ENCODE measurements around the gene MAPK8IP3. TPM values are rescaled to one million over a fixed set of nuclear protein-coding genes. Genes with fewer than 3 reads are reported as not detected.

The MAPK8IP3 gene
- polyA plus RNA-seq (ENCODE audit: insufficient read length): 68.6 TPM
- long read RNA-seq, donor 1, full-length matches to known transcripts: 12 of 42 reads
- long read RNA-seq, donor 1, partial matches to known transcripts: 30 of 42 reads
- long read RNA-seq, donor 1, other reads (novel, unspliced or antisense): 0 of 42 reads
- long read RNA-seq, donor 2, full-length matches to known transcripts: 7 of 209 reads
- long read RNA-seq, donor 2, partial matches to known transcripts: 152 of 209 reads
- long read RNA-seq, donor 2, other reads (novel, unspliced or antisense): 50 of 209 reads
- long read RNA-seq, donor 3, full-length matches to known transcripts: 5 of 11 reads
- long read RNA-seq, donor 3, partial matches to known transcripts: 6 of 11 reads
- long read RNA-seq, donor 3, other reads (novel, unspliced or antisense): 0 of 11 reads
- long read RNA-seq, donor 4: 0 reads
- long read RNA-seq, donor 5, full-length matches to known transcripts: 7 of 12 reads
- long read RNA-seq, donor 5, partial matches to known transcripts: 5 of 12 reads
- long read RNA-seq, donor 5, other reads (novel, unspliced or antisense): 0 of 12 reads
- long read RNA-seq, donor 6, full-length matches to known transcripts: 4 of 4 reads
- long read RNA-seq, donor 6, partial matches to known transcripts: 0 of 4 reads
- long read RNA-seq, donor 6, other reads (novel, unspliced or antisense): 0 of 4 reads
- long read RNA-seq, donor 7, full-length matches to known transcripts: 12 of 18 reads
- long read RNA-seq, donor 7, partial matches to known transcripts: 6 of 18 reads
- long read RNA-seq, donor 7, other reads (novel, unspliced or antisense): 0 of 18 reads
- long read RNA-seq, donor 8, full-length matches to known transcripts: 3 of 3 reads
- long read RNA-seq, donor 8, partial matches to known transcripts: 0 of 3 reads
- long read RNA-seq, donor 8, other reads (novel, unspliced or antisense): 0 of 3 reads

GRCh38 chr16:1705688-1706385, at the start of gene MAPK8IP3:
TSS of gene MAPK8IP3 (plus strand) at chr16:1706195. CDS start at chr16:1706340, 145 bp downstream.
- DNase-seq: peak; percentile 91

- no peak for DNase-seq
Observed at GRCh38 chr16:1656808-1657617, 49.0 kb upstream of the MAPK8IP3 start.

- DNase-seq: no peak
Observed at GRCh38 chr16:1657841-1658240, 48.2 kb upstream of the MAPK8IP3 start.

GRCh38 chr16:1659031-1659430, 47.0 kb upstream of the MAPK8IP3 start:
- DNase-seq: no peak

GRCh38 chr16:1661826-1662225, 44.2 kb upstream of the MAPK8IP3 start:
- DNase-seq: no peak

- DNase-seq: no peak
Observed at GRCh38 chr16:1662543-1662942, 43.5 kb upstream of the MAPK8IP3 start.

- no peak for DNase-seq
Observed at GRCh38 chr16:1665829-1666228, 40.2 kb upstream of the MAPK8IP3 start.

GRCh38 chr16:1666316-1666715, 39.7 kb upstream of the MAPK8IP3 start:
- no peak for DNase-seq

GRCh38 chr16:1667271-1667670, 38.7 kb upstream of the MAPK8IP3 start:
- DNase-seq: no peak

- DNase-seq: no peak
Observed at GRCh38 chr16:1667916-1668315, 38.1 kb upstream of the MAPK8IP3 start.

- DNase-seq: no peak
Observed at GRCh38 chr16:1668612-1669319, 37.2 kb upstream of the MAPK8IP3 start.

GRCh38 chr16:1669698-1670097, 36.3 kb upstream of the MAPK8IP3 start:
- DNase-seq: no peak

- no peak for DNase-seq
Observed at GRCh38 chr16:1670371-1670770, 35.6 kb upstream of the MAPK8IP3 start.

- no peak for DNase-seq
Observed at GRCh38 chr16:1670866-1671265, 35.1 kb upstream of the MAPK8IP3 start.

GRCh38 chr16:1673424-1674151, 32.4 kb upstream of the MAPK8IP3 start:
- no peak for DNase-seq

GRCh38 chr16:1674306-1674705, 31.7 kb upstream of the MAPK8IP3 start:
- DNase-seq: no peak

- DNase-seq: no peak
Observed at GRCh38 chr16:1674751-1675664, 31.0 kb upstream of the MAPK8IP3 start.

- DNase-seq: no peak
Observed at GRCh38 chr16:1676661-1677060, 29.3 kb upstream of the MAPK8IP3 start.

GRCh38 chr16:1677339-1677738, 28.7 kb upstream of the MAPK8IP3 start:
- DNase-seq: no peak

Measured in left kidney (tissue), 8 donors.